GM12878 (cell line): ENCODE data around the gene TCP11. TPM values are rescaled to one million over a fixed set of nuclear protein-coding genes. Genes with fewer than 3 reads are reported as not detected.

Experiments
- ATAC-seq: fragments of 200-7000 bp; cut with Tn5 transposase; 3 replicates; pipeline ENCODE4 v1.9.1; 2020; ENCODE audit warnings: mild to moderate bottlenecking, moderate library complexity
- BruUV-seq: library from RNA; stranded (reverse); fragments of 400-500 nt; replicated peaks from 2 replicates; lab custom pipeline; 2021; lab: Mats Ljungman, UMichigan
- CTCF ChIA-PET: fragments of 300-600 bp; sonication (Branson Sonifier 250); formaldehyde crosslinking; extraction: SDS; loops from one replicate; lab custom pipeline; 2021; ENCODE audit warnings: inconsistent platforms; lab: Yijun Ruan, JAX
- POLR2A ChIA-PET: fragments of 350-600 bp; formaldehyde crosslinking; extraction: SDS; loops from one replicate; lab custom pipeline; 2021; ENCODE audit warnings: inconsistent platforms; lab: Charles Lee
- RAD21 ChIA-PET: fragments of 300-600 bp; sonication (Branson Sonifier 250); formaldehyde crosslinking; loops from one replicate; lab custom pipeline; 2023; ENCODE audit warnings: antibody characterized with exemption; ENCODE audit not compliant: unreplicated experiment; lab: Charles Lee
- SMC1A ChIA-PET: fragments of 300-600 bp; sonication (Branson Sonifier 250); formaldehyde crosslinking; loops from one replicate; lab custom pipeline; 2023; ENCODE audit not compliant: unreplicated experiment, uncharacterized antibody; lab: Charles Lee
- DNase-seq: peaks from one replicate; pipeline ENCODE4 v3.0.0-alpha.2; 2011; ENCODE audit warnings: low read depth, low spot score
- FAIRE-seq: peaks from 3 replicates; lab custom pipeline; 2011; peaks lifted over from hg19 to GRCh38; lab: Jason Lieb, UNC
- H2AFZ ChIP-seq: 2 replicates; pipeline ENCODE4 v1.6.0; 2011; ENCODE audit warnings: low read depth, low read length, control low read depth; ENCODE audit not compliant: control insufficient read depth
- H3K27ac ChIP-seq: 2 replicates; pipeline ENCODE4 v1.5.1; 2011; ENCODE audit warnings: control low read depth; ENCODE audit not compliant: control insufficient read depth, insufficient read depth
- H3K27me3 ChIP-seq, 2 experiments: replicated peaks in 1 of 2; 2 replicates each; pipeline versions ENCODE4 v1.6.0 to v1.6.1; 2011; ENCODE audit warnings: low read length in 1 of 2; ENCODE audit not compliant: control insufficient read depth in 2 of 2, insufficient read depth in 2 of 2
- H3K36me3 ChIP-seq, 2 experiments: 2 replicates each; pipeline ENCODE4 v1.5.1; 2011; ENCODE audit warnings: low read length in 1 of 2; ENCODE audit not compliant: control insufficient read depth in 2 of 2, insufficient read depth in 2 of 2
- H3K4me1 ChIP-seq: 2 replicates; pipeline ENCODE4 v1.6.1; 2011; ENCODE audit warnings: mild to moderate bottlenecking, low read length, moderate library complexity, mixed read lengths; ENCODE audit not compliant: control insufficient read depth, insufficient read depth
- H3K4me2 ChIP-seq: 2 replicates; pipeline ENCODE4 v1.6.0; 2011; ENCODE audit warnings: control low read depth; ENCODE audit not compliant: control insufficient read depth, insufficient read depth
- H3K4me3 ChIP-seq: fragments of 200-600 bp; sonication (generic); 2 replicates; pipeline ENCODE4 v1.5.1; 2016
- H3K79me2 ChIP-seq: 2 replicates; pipeline ENCODE4 v1.6.0; 2011; ENCODE audit warnings: low read length; ENCODE audit not compliant: control insufficient read depth, insufficient read depth
- H3K9ac ChIP-seq: 2 replicates; pipeline ENCODE4 v1.8.0; 2011; ENCODE audit warnings: low read length, control low read depth, mixed read lengths; ENCODE audit not compliant: control insufficient read depth, insufficient read depth
- H3K9me3 ChIP-seq: replicated peaks from 3 replicates; pipeline ENCODE4 v1.5.1; 2011; ENCODE audit warnings: mild to moderate bottlenecking, low read length; ENCODE audit not compliant: control insufficient read depth, insufficient read depth
- H4K20me1 ChIP-seq: 2 replicates; pipeline ENCODE4 v1.6.0; 2011; ENCODE audit not compliant: control insufficient read depth, insufficient read depth
- BRCA1 ChIP-seq: IDR thresholded peaks from 2 replicates; pipeline ENCODE4 v1.6.1; 2011; ENCODE audit warnings: low read depth, low read length, improper control_type of control experiment
- CBX3 ChIP-seq: fragments of 200-600 bp; sonication (generic); IDR thresholded peaks from 2 replicates; pipeline ENCODE4 v1.6.1; 2016; ENCODE audit warnings: low read depth, borderline replicate concordance
- ESRRA ChIP-seq: IDR thresholded peaks from 2 replicates; pipeline ENCODE4 v1.6.1; 2012; ENCODE audit warnings: mild to moderate bottlenecking, low read length, improper control_type of control experiment
- ETV6 ChIP-seq, 2 experiments: fragments of 450-650 bp in 1 of 2; IDR thresholded peaks in 1 of 2; conservative IDR thresholded peaks in 1 of 2; 2 replicates each; pipeline ENCODE4 v1.6.1; 2014; ENCODE audit warnings: antibody characterized with exemption in 1 of 2, borderline replicate concordance in 1 of 2, low read depth in 1 of 2, mild to moderate bottlenecking in 1 of 2, moderate library complexity in 1 of 2
- FOXK2 ChIP-seq: fragments of 450-650 bp; IDR thresholded peaks from 2 replicates; pipeline ENCODE4 v1.6.1; 2017; ENCODE audit warnings: mild to moderate bottlenecking, moderate library complexity
- FOXM1 ChIP-seq: IDR thresholded peaks from 2 replicates; pipeline ENCODE4 v1.6.1; 2012; ENCODE audit warnings: low read depth, mild to moderate bottlenecking, inconsistent platforms, low read length, moderate library complexity
- JUNB ChIP-seq: IDR thresholded peaks from 2 replicates; pipeline ENCODE4 v1.6.1; 2016; ENCODE audit warnings: antibody characterized with exemption, mild to moderate bottlenecking
- KAT2A ChIP-seq: conservative IDR thresholded peaks from 2 replicates; pipeline ENCODE4 v1.6.1; 2011; ENCODE audit warnings: low read depth, low read length; ENCODE audit not compliant: control insufficient read depth
- MTA3 ChIP-seq: IDR thresholded peaks from 2 replicates; pipeline ENCODE4 v1.6.1; 2012; ENCODE audit warnings: low read length, inconsistent platforms, borderline replicate concordance
- NRF1 ChIP-seq: conservative IDR thresholded peaks from 2 replicates; pipeline ENCODE4 v1.6.1; 2011; ENCODE audit warnings: mild to moderate bottlenecking, low read depth, low read length, improper control_type of control experiment
- PAX5 ChIP-seq: IDR thresholded peaks from 2 replicates; pipeline ENCODE4 v1.6.1; 2011; ENCODE audit warnings: low read depth, low read length, borderline replicate concordance
- POLR2A ChIP-seq: IDR thresholded peaks from 2 replicates; pipeline ENCODE4 v1.6.1; 2011; ENCODE audit warnings: low read depth, mild to moderate bottlenecking, low read length
- RBBP5 ChIP-seq: fragments of 200-600 bp; sonication (generic); conservative IDR thresholded peaks from 2 replicates; pipeline ENCODE4 v1.6.1; 2016
- SMC3 ChIP-seq: IDR thresholded peaks from 2 replicates; pipeline ENCODE4 v1.6.1; 2011; ENCODE audit warnings: low read length, improper control_type of control experiment, borderline replicate concordance
- TAF1 ChIP-seq: IDR thresholded peaks from 2 replicates; pipeline ENCODE4 v1.6.1; 2011; ENCODE audit warnings: mild to moderate bottlenecking, low read depth, low read length, borderline replicate concordance
- ZNF274 ChIP-seq: IDR thresholded peaks from one replicate; pipeline ENCODE4 v1.8.0; 2011; ENCODE audit not compliant: insufficient read length, insufficient read depth
- WGBS: methylation state at CpG from one replicate; pipeline ENCODE4 v1.1.6; 2016; ENCODE audit warnings: low lambda C conversion rate; ENCODE audit not compliant: insufficient replicate concordance, insufficient coverage; ENCODE audit errors: missing lambda C conversion rate; 5-methylcytosine and 5-hydroxymethylcytosine counted together
- in situ Hi-C: fragments of 300-500 bp; cut with MboI; formaldehyde crosslinking; loops from 9 replicates; pipeline ENCODE4 v1.14.3; 2018; ENCODE audit warnings: mixed read lengths
- intact Hi-C: fragments of 100-400 bp; cut with micrococcal nuclease; formaldehyde crosslinking; loops from one replicate; pipeline ENCODE4 v1.14.2; 2022; ENCODE audit not compliant: unreplicated experiment
- polyA plus RNA-seq, 11 experiments: library from polyadenylated mRNA; depleted of rRNA in 4 of 11; unstranded in 6 of 11; stranded (reverse) in 5 of 11; fragments of >200 nt; fragmentation: Nextera tagmentation in 4 of 11; fragmentation: Illumina TruSeq in 1 of 11; extraction: Ambion mirVana in 4 of 11; extraction: Trizol in 1 of 11; gene quantifications; 1 replicate in 1 of 11; 2 replicates in 10 of 11; pipeline versions ENCODE4 v1.2.1 to v1.2.3, GENCODE V29; 2011 to 2016; ENCODE audit warnings: inconsistent platforms in 2 of 11, missing spikeins in 2 of 11, low read depth in 1 of 11
- total RNA-seq, 4 experiments: library from RNA; depleted of rRNA in 3 of 4; stranded (reverse); fragments of >200 nt in 3 of 4; fragmentation: Illumina TruSeq in 1 of 4; extraction: Trizol in 1 of 4; gene quantifications; 2 replicates each; pipeline versions ENCODE4 v1.2.1 to v1.2.3, GENCODE V29; 2013 to 2021
- TF ChIP-seq, protein P1 (sequence below): fragments of 450-650 bp; IDR thresholded peaks from 2 replicates; pipeline ENCODE4 v1.6.1; 2017; ENCODE audit warnings: mild to moderate bottlenecking, low read depth, inconsistent platforms; ENCODE audit not compliant: poor library complexity, severe bottlenecking
- TF ChIP-seq, protein P2 (sequence below): IDR thresholded peaks from 2 replicates; pipeline ENCODE4 v1.6.1; 2012; ENCODE audit warnings: mild to moderate bottlenecking, low read depth, low read length
- TF ChIP-seq, protein P3 (sequence below): fragments of 450-650 bp; IDR thresholded peaks from 2 replicates; pipeline ENCODE4 v1.6.1; 2017; ENCODE audit warnings: antibody characterized with exemption, mild to moderate bottlenecking, moderate library complexity

Gene TCP11
- total and polyA plus RNA-seq, 10 of the 15 experiments (the other 5 are each of a cell fraction or from before 2014, with no cell fraction given): not detected

DNA sequence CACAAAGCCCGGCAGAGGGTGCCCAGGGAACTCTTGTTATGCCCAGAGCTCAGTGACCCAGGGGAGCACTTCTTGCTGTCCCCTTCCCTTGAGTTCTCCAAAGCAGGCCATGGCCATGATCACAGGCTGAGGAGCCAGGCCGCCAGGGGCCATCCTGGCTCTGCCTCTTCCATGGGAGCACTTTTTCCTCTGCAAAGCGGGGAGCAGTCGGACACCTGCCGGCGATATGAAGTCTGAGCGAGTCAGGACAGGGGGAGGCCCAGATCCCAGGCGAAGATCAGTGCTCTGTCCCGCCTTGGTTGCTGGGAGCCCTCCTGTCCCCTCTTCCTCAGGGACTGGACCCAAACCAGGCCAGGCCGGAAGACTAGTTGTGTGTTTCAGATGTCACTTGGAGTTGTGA is 67.9 kb downstream of the TCP11 start:
- RAD21 ChIA-PET: no interaction called here
- no peak overlapping the region for H3K9ac ChIP-seq
- ATAC-seq (no peak), FAIRE-seq (no peak), DNase-seq (no peak)
- no peaks in the 10 kb centered on the region for H4K20me1 ChIP-seq
- H3K27me3 ChIP-seq: no peaks in the 10 kb centered on the region
- H3K27ac ChIP-seq: no peak overlapping the region
- intact Hi-C loops (no loop called here), in situ Hi-C loops (no loop called here)
- no peaks in the 10 kb centered on the region for H3K4me1 ChIP-seq
- no peaks in the 10 kb centered on the region for H3K79me2 ChIP-seq
- no peak overlapping the region for H3K4me2 ChIP-seq
- H3K4me3 ChIP-seq: no peak overlapping the region
- SMC1A ChIA-PET: no interaction called here
- no peaks in the 10 kb centered on the region for H3K36me3 ChIP-seq
- CTCF ChIA-PET: no interaction called here
- POLR2A ChIA-PET: no interaction called here
- no peaks in the 10 kb centered on the region for H3K9me3 ChIP-seq
- 94% methylated on average over 10 of the region's 10 CpGs for WGBS
- no peak overlapping the region for H2AFZ ChIP-seq
- BruUV-seq: no TSS peak
- TF ChIP-seq JUNB: no peak
- TF ChIP-seq SMC3: no peak
- TF ChIP-seq, protein P1, sequence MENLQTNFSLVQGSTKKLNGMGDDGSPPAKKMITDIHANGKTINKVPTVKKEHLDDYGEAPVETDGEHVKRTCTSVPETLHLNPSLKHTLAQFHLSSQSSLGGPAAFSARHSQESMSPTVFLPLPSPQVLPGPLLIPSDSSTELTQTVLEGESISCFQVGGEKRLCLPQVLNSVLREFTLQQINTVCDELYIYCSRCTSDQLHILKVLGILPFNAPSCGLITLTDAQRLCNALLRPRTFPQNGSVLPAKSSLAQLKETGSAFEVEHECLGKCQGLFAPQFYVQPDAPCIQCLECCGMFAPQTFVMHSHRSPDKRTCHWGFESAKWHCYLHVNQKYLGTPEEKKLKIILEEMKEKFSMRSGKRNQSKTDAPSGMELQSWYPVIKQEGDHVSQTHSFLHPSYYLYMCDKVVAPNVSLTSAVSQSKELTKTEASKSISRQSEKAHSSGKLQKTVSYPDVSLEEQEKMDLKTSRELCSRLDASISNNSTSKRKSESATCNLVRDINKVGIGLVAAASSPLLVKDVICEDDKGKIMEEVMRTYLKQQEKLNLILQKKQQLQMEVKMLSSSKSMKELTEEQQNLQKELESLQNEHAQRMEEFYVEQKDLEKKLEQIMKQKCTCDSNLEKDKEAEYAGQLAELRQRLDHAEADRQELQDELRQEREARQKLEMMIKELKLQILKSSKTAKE: no peak
- TF ChIP-seq NRF1: no peak
- TF ChIP-seq BRCA1: no peak
- TF ChIP-seq ZNF274: no peak
- no peak for TF ChIP-seq CBX3
- TF ChIP-seq TAF1: no peak
- TF ChIP-seq, protein P2, sequence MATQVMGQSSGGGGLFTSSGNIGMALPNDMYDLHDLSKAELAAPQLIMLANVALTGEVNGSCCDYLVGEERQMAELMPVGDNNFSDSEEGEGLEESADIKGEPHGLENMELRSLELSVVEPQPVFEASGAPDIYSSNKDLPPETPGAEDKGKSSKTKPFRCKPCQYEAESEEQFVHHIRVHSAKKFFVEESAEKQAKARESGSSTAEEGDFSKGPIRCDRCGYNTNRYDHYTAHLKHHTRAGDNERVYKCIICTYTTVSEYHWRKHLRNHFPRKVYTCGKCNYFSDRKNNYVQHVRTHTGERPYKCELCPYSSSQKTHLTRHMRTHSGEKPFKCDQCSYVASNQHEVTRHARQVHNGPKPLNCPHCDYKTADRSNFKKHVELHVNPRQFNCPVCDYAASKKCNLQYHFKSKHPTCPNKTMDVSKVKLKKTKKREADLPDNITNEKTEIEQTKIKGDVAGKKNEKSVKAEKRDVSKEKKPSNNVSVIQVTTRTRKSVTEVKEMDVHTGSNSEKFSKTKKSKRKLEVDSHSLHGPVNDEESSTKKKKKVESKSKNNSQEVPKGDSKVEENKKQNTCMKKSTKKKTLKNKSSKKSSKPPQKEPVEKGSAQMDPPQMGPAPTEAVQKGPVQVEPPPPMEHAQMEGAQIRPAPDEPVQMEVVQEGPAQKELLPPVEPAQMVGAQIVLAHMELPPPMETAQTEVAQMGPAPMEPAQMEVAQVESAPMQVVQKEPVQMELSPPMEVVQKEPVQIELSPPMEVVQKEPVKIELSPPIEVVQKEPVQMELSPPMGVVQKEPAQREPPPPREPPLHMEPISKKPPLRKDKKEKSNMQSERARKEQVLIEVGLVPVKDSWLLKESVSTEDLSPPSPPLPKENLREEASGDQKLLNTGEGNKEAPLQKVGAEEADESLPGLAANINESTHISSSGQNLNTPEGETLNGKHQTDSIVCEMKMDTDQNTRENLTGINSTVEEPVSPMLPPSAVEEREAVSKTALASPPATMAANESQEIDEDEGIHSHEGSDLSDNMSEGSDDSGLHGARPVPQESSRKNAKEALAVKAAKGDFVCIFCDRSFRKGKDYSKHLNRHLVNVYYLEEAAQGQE: no peak
- TF ChIP-seq, protein P3, sequence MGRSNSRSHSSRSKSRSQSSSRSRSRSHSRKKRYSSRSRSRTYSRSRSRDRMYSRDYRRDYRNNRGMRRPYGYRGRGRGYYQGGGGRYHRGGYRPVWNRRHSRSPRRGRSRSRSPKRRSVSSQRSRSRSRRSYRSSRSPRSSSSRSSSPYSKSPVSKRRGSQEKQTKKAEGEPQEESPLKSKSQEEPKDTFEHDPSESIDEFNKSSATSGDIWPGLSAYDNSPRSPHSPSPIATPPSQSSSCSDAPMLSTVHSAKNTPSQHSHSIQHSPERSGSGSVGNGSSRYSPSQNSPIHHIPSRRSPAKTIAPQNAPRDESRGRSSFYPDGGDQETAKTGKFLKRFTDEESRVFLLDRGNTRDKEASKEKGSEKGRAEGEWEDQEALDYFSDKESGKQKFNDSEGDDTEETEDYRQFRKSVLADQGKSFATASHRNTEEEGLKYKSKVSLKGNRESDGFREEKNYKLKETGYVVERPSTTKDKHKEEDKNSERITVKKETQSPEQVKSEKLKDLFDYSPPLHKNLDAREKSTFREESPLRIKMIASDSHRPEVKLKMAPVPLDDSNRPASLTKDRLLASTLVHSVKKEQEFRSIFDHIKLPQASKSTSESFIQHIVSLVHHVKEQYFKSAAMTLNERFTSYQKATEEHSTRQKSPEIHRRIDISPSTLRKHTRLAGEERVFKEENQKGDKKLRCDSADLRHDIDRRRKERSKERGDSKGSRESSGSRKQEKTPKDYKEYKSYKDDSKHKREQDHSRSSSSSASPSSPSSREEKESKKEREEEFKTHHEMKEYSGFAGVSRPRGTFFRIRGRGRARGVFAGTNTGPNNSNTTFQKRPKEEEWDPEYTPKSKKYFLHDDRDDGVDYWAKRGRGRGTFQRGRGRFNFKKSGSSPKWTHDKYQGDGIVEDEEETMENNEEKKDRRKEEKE: no peak
- TF ChIP-seq MTA3: no peak
- TF ChIP-seq FOXM1: no peak
- no peak for TF ChIP-seq FOXK2
- TF ChIP-seq ETV6 (conservative IDR thresholded peaks at IDR 0.05 in 1 of 2, IDR thresholded peaks at IDR 0.05 in 1 of 2; ENCODE audit: borderline replicate concordance in 1 of 2, low read depth in 1 of 2): no peak
- TF ChIP-seq ESRRA: no peak
- TF ChIP-seq POLR2A: no peak
- no peak for TF ChIP-seq RBBP5
- TF ChIP-seq KAT2A: no peak
- TF ChIP-seq PAX5: no peak
